Measurements from ENCODE around the gene TMEM150A.
"Not testable (repeated sequence)": the region's sequence is repeated elsewhere in the genome, so short reads cannot be mapped to it uniquely, and the experiment has no call there.

Gene TMEM150A

GRCh38 chr2:85577386-85578242 lies 24.9 kb downstream of the TMEM150A start, which contains the start of gene VAMP8:
VAMP8 (plus strand) TSS chr2:85577586; CDS start chr2:85577647, 61 bp downstream.
- no peak for DNase-seq

GRCh38 chr2:85577063-85577385 lies 25.5 kb downstream of the TMEM150A start:
- no peak for DNase-seq

GRCh38 chr2:85575739-85576138 lies 26.8 kb downstream of the TMEM150A start:
- DNase-seq = no peak

- DNase-seq = no peak
Observed at GRCh38 chr2:85566265-85566664, 36.2 kb downstream of the TMEM150A start.

- no peak for DNase-seq
Observed at GRCh38 chr2:85564144-85564563, 38.3 kb downstream of the TMEM150A start.

- peak; percentile 51 to 94 (median 88) for DNase-seq
Observed at GRCh38 chr2:85561280-85562212, 41.0 kb downstream of the TMEM150A start, which contains the start of gene GGCX. GGCX (minus strand) TSS chr2:85561493; CDS start chr2:85561428, 65 bp downstream.

GRCh38 chr2:85560812-85561279 lies 41.7 kb downstream of the TMEM150A start:
- DNase-seq = no peak

- not testable (repeated sequence) for DNase-seq
Observed at GRCh38 chr2:85560403-85560726, 42.1 kb downstream of the TMEM150A start.

- DNase-seq = no peak
Observed at GRCh38 chr2:85558160-85558559, 44.3 kb downstream of the TMEM150A start.

- DNase-seq = no peak
Observed at GRCh38 chr2:85557130-85557529, 45.4 kb downstream of the TMEM150A start.

GRCh38 chr2:85554980-85555612 lies 47.4 kb downstream of the TMEM150A start:
- no peak for DNase-seq

GRCh38 chr2:85553184-85553583 lies 49.3 kb downstream of the TMEM150A start:
- DNase-seq = no peak

- DNase-seq = peak in 53 of 56 donors; percentile 10 to 88 (median 55)
Observed at GRCh38 chr2:85551698-85552678, 50.5 kb downstream of the TMEM150A start.

GRCh38 chr2:85550486-85550885 lies 52.0 kb downstream of the TMEM150A start:
- peak in 4 of 56 donors; percentile 9 to 17 (median 14) for DNase-seq

GRCh38 chr2:85549826-85550225 lies 52.7 kb downstream of the TMEM150A start:
- DNase-seq = no peak

GRCh38 chr2:85549095-85549494 lies 53.4 kb downstream of the TMEM150A start:
- DNase-seq = no peak

- no peak for DNase-seq
Observed at GRCh38 chr2:85548608-85548900, 53.9 kb downstream of the TMEM150A start.

Measured in amygdala (tissue), 56 donors.